ENCODE results near the gene ZBTB3. TPM values are rescaled to one million over a fixed set of nuclear protein-coding genes. Genes with fewer than 3 reads are reported as not detected.

Gene ZBTB3
- total and polyA plus RNA-seq, 9 of the 15 experiments (the other 6 are each of a cell fraction or from before 2014, with no cell fraction given) = 1.9 to 10.0 (median 4.9) TPM

- no peak for TF ChIP-seq YY1 (IDR thresholded peaks at IDR 0.05; ENCODE audit: borderline replicate concordance in 1 of 3, control insufficient read depth in 1 of 3, extremely low read depth in 1 of 3, insufficient read depth in 3 of 3, insufficient read length in 1 of 3, insufficient replicate concordance in 2 of 3, low read depth in 1 of 3, low read length in 2 of 3)
- no peak for TF ChIP-seq SMC3 (conservative IDR thresholded peaks at IDR 0.05; ENCODE audit: insufficient read depth, low read depth, low read length)
- no peak for TF ChIP-seq ZNF197 (CRISPR knock-in tag; IDR thresholded peaks at IDR 0.05; ENCODE audit: low read depth)
- TF ChIP-seq HNRNPL (IDR thresholded peaks at IDR 0.05; ENCODE audit: low read depth, low read length) = no peak
- no peak for TF ChIP-seq NUFIP1 (IDR thresholded peaks at IDR 0.05; ENCODE audit: partially characterized antibody)
- TF ChIP-seq CBX3 (IDR thresholded peaks at IDR 0.05; ENCODE audit: borderline replicate concordance in 1 of 2, low read length in 2 of 2) = no peak
- TF ChIP-seq CGGBP1 (CRISPR knock-in tag; IDR thresholded peaks at IDR 0.05) = no peak
- peak; percentile 99 for TF ChIP-seq RFX5 (IDR thresholded peaks at IDR 0.05; ENCODE audit: low read depth, low read length)
- TF ChIP-seq ILF3 (IDR thresholded peaks at IDR 0.05; ENCODE audit: borderline replicate concordance) = no peak
- TF ChIP-seq BRD9 (IDR thresholded peaks at IDR 0.05; ENCODE audit: low read depth, partially characterized antibody) = no peak
- no peak for TF ChIP-seq ELF2 (CRISPR knock-in tag; IDR thresholded peaks at IDR 0.05)
- TF ChIP-seq CEBPB (tag; IDR thresholded peaks at IDR 0.05) = peak; percentile 84; the same call in 1 of the 2 replicates
- TF ChIP-seq BMI1 (IDR thresholded peaks at IDR 0.05; ENCODE audit: low read length) = no peak
- TF ChIP-seq MNT (conservative IDR thresholded peaks at IDR 0.05) = no peak
- peak; percentile 53; the same call in 1 of the 2 replicates for TF ChIP-seq SP1 (CRISPR knock-in tag; IDR thresholded peaks at IDR 0.05)
- TF ChIP-seq ZNF146 (CRISPR knock-in tag; IDR thresholded peaks at IDR 0.05; ENCODE audit: unreplicated experiment) = no peak
- TF ChIP-seq GTF2B (IDR thresholded peaks at IDR 0.05; ENCODE audit: extremely low read depth, insufficient read length) = no peak
- no peak for TF ChIP-seq ERF (CRISPR knock-in tag; IDR thresholded peaks at IDR 0.05)
- TF ChIP-seq TAF9B (IDR thresholded peaks at IDR 0.05; ENCODE audit: partially characterized antibody) = no peak
- no peak for TF ChIP-seq MLX (CRISPR knock-in tag; conservative IDR thresholded peaks at IDR 0.05)
- TF ChIP-seq GTF2F1 (IDR thresholded peaks at IDR 0.05; ENCODE audit: low read depth, low read length) = peak; percentile 85; the same call in 1 of the 2 replicates
- no peak for TF ChIP-seq GTF2A2 (tag; IDR thresholded peaks at IDR 0.05)
- TF ChIP-seq, protein P1, sequence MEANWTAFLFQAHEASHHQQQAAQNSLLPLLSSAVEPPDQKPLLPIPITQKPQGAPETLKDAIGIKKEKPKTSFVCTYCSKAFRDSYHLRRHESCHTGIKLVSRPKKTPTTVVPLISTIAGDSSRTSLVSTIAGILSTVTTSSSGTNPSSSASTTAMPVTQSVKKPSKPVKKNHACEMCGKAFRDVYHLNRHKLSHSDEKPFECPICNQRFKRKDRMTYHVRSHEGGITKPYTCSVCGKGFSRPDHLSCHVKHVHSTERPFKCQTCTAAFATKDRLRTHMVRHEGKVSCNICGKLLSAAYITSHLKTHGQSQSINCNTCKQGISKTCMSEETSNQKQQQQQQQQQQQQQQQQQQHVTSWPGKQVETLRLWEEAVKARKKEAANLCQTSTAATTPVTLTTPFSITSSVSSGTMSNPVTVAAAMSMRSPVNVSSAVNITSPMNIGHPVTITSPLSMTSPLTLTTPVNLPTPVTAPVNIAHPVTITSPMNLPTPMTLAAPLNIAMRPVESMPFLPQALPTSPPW (CRISPR knock-in tag; IDR thresholded peaks at IDR 0.05) = no peak
- TF ChIP-seq ETS2 (tag; IDR thresholded peaks at IDR 0.05; ENCODE audit: borderline replicate concordance, poor library complexity, severe bottlenecking) = no peak
- no peak for TF ChIP-seq NFRKB (IDR thresholded peaks at IDR 0.05; ENCODE audit: low read depth)
Measured at GRCh38 chr11:62727872-62728170, 26.1 kb downstream of the ZBTB3 start (continued).

All from K562 (cell line).